BE2C (cell line): ENCODE measurements around the gene PIEZO1.

Experiments used
- DNase-seq: peaks from one replicate; pipeline ENCODE4 v3.0.0-alpha.2; 2020
- H3K27me3 ChIP-seq: fragments of 250-450 bp; sonication (Bioruptor Pico); 2 replicates; pipeline ENCODE4 v1.5.1; 2020; ENCODE audit warnings: mild to moderate bottlenecking
- H3K36me3 ChIP-seq: fragments of 250-450 bp; sonication (Bioruptor Pico); 2 replicates; pipeline ENCODE4 v1.5.1; 2020; ENCODE audit warnings: mild to moderate bottlenecking
- H3K4me1 ChIP-seq: fragments of 250-450 bp; sonication (Bioruptor Pico); 2 replicates; pipeline ENCODE4 v1.5.1; 2020
- H3K4me3 ChIP-seq: 2 replicates; pipeline ENCODE4 v1.5.1; 2011; ENCODE audit warnings: low read depth, low read length
- H3K9me3 ChIP-seq: fragments of 250-450 bp; sonication (Bioruptor Pico); 2 replicates; pipeline ENCODE4 v1.5.1; 2020
- CTCF ChIP-seq: IDR thresholded peaks from 2 replicates; pipeline ENCODE4 v1.5.1; 2012; ENCODE audit warnings: mild to moderate bottlenecking, low read depth, low read length

PIEZO1 gene

GRCh38 chr16:88778541-88779065, 6.4 kb downstream of the PIEZO1 start:
- Histone ChIP-seq H3K9me3 (no peaks in the 10 kb centered on the region), H3K27me3 (peaks cover 3% of the 10 kb centered on the region), H3K4me3 (no peak overlapping the region), H3K36me3 (no peaks in the 10 kb centered on the region), H3K4me1 (peaks cover 2% of the 10 kb centered on the region)
- no peak for TF ChIP-seq CTCF
- DNase-seq, result no peak

GRCh38 chr16:88778271-88778525, 6.8 kb downstream of the PIEZO1 start:
- H3K9me3 ChIP-seq, result no peaks in the 10 kb centered on the region
- H3K4me3 ChIP-seq, result no peak overlapping the region
- DNase-seq, result no peak
- H3K27me3 ChIP-seq, result peaks cover 3% of the 10 kb centered on the region; the same call in 1 of the 2 replicates
- H3K4me1 ChIP-seq, result peaks cover 3% of the 10 kb centered on the region
- no peak for TF ChIP-seq CTCF
- H3K36me3 ChIP-seq, result no peaks in the 10 kb centered on the region

- H3K36me3 ChIP-seq, result no peaks in the 10 kb centered on the region
- peaks cover 3% of the 10 kb centered on the region; the same call in 1 of the 2 replicates for H3K27me3 ChIP-seq
- peaks cover 8% of the 10 kb centered on the region for H3K4me1 ChIP-seq
- H3K4me3 ChIP-seq, result no peak overlapping the region
- DNase-seq, result no peak
- TF ChIP-seq CTCF, result no peak
- H3K9me3 ChIP-seq, result no peaks in the 10 kb centered on the region
Observed at GRCh38 chr16:88777471-88778270, 7.3 kb downstream of the PIEZO1 start.

- Histone ChIP-seq H3K9me3 (no peaks in the 10 kb centered on the region), H3K4me1 (peaks cover 13% of the 10 kb centered on the region), H3K36me3 (no peaks in the 10 kb centered on the region), H3K27me3 (no peaks in the 10 kb centered on the region), H3K4me3 (no peak overlapping the region)
- no peak for DNase-seq
- no peak for TF ChIP-seq CTCF
Observed at GRCh38 chr16:88775825-88776224, 9.2 kb downstream of the PIEZO1 start.

GRCh38 chr16:88774544-88775393, 10.3 kb downstream of the PIEZO1 start:
- H3K9me3 ChIP-seq, result no peaks in the 10 kb centered on the region
- DNase-seq, result no peak
- H3K4me1 ChIP-seq, result peaks cover 24% of the 10 kb centered on the region
- H3K4me3 ChIP-seq, result no peak overlapping the region
- H3K27me3 ChIP-seq, result peaks cover 10% of the 10 kb centered on the region
- H3K36me3 ChIP-seq, result no peaks in the 10 kb centered on the region
- no peak for TF ChIP-seq CTCF
